NCI-H1105 (cell line): ENCODE data around the gene GOLGA6A.
"Not testable (repeated sequence)": the region's sequence is repeated elsewhere in the genome, so short reads cannot be mapped to it uniquely, and the experiment has no call there.

Source experiments
- DNase-seq: peaks from one replicate; lab custom pipeline; 2025; lab: John Stamatoyannopoulos, UW

The GOLGA6A gene

DNA sequence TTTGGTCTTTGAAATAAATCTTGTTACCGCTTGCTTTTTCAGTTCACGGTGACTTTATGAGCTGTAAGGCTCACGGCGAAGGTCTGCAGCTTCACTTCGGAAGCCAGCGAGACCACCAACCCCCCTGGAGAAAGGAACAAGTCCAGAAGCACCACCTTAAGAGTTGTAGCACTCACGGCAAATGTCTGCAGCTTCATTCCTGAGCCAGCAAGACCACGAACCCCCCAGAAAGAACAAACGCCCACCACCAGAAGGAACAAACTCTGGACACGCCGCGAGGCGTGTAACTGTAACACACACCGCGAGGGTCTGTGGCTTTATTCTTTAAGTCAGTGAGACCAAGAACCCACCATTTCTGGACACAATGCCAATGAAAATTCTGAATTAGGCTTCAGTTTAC lies 28.8 kb downstream of the GOLGA6A start:
- DNase-seq = no peak

DNA sequence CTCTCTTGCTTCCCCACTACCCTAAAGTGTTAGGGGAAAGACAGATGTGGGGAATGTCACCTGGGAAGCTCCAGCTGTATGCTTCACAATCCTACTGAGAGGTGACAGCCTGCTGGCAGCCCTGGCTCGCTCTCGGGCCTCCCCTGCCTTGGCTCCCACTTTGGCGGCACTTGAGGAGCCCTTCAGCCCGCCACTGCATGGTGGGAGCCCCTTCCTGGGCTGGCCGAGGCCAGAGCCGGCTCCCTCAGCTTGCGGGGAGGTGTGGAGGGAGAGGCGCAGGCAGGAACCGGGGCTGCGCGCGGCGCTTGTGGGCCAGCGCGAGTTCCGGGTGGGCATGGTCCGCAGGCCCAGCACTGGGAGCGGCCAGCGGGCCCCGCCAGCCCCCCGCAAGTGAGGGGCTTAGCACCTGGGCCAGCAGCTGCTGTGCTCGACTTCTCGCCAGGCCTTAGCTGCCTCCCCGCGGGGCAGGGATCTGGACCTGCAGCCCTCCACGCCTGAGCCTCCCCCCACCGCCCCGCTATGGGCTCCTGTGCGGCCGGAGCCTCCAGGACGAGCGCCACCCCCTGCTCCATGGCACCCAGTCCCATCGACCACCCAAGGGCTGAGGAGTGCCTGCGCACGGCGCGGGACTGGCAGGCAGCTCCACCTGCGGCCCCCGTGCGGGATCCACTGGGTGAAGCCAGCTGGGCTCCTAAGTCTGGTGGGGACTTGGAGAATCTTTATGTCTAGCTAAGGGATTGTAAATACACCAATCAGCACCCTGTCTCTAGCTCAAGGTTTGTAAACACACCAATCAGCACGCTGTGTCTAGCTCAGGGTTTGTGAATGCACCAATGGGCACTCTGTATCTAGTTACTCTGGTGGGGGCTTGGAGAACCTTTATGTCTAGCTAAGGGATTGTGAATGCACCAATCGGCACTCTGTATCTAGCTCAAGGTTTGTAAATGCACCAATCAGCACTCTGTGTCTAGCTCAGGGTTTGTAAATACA lies 29.8 kb downstream of the GOLGA6A start:
- not testable (repeated sequence) for DNase-seq

DNA sequence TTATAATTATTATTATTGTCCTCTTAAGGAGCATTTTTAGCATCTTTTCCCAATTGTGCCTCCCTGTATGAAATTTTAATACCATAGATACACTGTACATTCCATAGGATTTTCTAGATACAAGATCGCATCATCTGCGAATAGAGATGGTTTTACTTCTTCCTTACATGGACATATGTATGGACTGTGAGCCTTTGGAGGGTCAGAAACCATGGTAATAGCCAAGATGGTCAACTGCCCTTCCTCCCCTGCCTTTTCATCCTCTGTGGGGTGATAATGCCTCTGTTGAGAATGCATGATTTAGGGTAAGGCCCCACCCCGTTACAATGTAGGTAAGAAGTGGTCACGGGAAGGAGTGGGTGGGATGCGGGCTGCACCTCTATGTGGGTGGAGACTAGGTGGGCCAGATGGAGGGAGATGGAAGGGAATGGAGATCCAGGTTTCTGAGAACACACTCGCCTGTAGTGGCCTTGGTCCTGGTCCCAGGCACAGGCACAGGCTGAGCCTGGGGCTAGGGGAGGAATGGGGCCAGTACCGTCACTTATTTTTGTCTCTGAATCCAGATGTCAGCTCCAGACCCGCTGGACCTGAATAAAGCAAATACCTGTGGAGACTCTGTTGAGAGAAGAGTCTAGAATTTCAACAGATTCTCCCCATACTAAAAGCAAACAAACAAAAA lies 31.7 kb downstream of the GOLGA6A start:
- DNase-seq = no peak

DNA sequence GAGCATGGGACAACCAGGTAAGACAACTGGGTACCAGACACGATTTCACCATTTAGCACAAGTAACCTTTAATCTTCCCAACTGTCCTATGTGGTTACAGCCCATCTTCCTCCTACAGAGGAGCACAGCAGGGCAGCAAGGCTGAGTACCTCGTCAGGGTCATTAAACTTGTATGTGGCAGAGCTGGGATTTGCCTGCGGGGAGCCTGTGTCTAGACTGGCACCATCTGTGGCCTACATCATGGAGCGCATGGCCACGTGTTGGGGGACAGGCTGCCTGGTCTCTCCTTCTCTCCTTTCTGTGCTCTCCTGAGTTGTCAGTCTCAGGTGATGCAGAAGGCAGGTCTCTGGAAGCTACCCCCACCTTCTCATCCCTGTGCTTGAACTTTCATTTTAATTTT lies 32.2 kb downstream of the GOLGA6A start:
- no peak for DNase-seq

DNA sequence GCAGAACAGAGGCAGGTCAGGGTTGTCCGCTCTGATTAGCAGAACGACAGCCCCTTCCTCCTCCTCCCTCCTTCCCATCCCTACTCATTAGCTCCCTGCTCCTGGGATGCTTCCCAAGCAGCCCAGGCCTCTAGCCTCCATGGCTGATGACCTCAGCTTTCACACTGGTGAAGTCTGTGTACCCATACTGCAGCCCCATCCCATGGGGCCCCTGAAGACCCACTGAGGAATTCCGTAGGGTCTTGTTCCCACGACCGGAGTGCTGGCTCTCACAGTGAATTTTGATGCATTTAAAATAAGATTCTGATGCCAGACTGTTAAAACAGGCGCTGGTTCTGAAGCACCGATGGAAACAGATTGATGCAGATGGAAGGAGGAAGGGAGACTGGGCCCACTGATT lies 36.1 kb downstream of the GOLGA6A start:
- no peak for DNase-seq

DNA sequence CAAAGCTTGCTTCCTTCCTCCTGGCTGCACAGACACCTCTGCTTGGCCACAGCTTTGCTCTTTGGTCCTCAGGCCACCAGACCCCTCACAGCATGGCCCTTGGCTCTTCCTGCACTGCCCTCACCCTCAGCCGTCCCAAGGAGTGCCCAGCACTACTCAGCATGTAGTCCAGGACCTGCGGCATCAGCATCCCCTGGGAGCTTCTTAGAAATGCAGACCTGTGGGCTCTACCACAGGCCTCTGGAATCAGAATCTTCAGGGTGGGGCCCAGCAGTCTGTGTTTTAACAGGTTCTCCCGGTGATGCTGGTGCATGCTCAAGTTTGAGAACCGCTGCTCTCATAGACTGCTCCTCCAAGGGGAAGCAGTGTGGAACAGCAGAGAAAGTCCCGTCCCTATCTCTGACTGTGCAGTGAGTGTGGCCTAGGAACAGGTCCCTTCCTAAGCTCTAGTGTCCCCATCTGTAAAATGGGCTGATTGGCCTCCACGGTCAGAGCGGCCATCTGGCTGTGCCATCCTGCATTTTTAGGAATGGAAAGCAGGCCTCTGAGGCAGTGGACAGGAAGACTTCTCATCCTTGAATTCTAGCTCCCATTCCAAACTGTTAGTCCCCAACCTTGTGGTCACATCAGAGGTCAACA lies 36.6 kb downstream of the GOLGA6A start:
- no peak for DNase-seq

DNA sequence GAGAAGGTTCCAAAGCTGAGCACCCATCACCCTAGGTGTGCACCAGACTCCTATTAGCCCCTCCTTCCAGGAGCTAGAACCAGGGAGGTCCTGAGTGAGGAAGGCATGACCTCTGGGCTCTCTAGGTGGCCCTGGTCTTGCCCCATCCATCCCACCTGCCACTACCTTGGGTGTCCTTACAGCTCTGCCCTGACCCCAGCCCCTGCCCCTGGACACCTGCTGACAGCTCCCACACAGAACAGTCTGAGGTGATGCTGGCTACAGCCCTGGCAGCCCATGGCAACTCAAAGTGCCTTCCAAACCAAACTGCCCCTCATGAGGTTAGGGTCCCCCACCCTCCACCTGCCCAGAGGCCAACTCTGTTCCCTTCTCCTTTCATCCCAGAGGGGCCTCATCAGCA lies 37.2 kb downstream of the GOLGA6A start:
- DNase-seq = no peak

DNA sequence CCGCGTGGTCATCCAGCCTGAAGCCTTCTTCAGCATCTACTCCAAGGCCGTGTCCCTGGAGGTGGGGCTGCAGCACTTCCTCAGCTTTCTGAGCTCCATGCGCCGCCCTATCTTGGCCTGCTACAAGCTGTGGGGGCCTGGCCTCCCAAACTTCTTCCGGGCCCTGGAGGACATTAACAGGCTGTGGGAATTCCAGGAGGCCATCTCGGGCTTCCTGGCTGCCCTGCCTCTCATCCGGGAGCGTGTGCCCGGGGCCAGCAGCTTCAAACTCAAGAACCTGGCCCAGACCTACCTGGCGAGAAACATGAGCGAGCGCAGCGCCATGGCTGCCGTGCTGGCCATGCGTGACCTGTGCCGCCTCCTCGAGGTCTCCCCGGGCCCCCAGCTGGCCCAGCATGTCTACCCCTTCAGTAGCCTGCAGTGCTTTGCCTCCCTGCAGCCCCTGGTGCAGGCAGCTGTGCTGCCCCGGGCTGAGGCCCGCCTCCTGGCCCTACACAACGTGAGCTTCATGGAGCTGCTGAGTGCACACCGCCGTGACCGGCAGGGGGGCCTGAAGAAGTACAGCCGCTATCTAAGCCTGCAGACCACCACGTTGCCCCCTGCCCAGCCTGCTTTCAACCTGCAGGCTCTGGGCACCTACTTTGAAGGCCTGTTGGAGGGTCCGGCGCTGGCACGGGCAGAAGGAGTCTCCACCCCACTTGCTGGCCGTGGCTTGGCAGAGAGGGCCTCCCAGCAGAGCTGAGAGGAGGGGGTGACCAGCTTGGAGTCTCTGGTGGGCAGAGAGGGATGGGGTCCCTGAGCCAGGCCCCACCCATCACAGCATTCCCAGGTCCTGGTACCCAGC lies 37.9 kb downstream of the GOLGA6A start:
- no peak for DNase-seq

DNA sequence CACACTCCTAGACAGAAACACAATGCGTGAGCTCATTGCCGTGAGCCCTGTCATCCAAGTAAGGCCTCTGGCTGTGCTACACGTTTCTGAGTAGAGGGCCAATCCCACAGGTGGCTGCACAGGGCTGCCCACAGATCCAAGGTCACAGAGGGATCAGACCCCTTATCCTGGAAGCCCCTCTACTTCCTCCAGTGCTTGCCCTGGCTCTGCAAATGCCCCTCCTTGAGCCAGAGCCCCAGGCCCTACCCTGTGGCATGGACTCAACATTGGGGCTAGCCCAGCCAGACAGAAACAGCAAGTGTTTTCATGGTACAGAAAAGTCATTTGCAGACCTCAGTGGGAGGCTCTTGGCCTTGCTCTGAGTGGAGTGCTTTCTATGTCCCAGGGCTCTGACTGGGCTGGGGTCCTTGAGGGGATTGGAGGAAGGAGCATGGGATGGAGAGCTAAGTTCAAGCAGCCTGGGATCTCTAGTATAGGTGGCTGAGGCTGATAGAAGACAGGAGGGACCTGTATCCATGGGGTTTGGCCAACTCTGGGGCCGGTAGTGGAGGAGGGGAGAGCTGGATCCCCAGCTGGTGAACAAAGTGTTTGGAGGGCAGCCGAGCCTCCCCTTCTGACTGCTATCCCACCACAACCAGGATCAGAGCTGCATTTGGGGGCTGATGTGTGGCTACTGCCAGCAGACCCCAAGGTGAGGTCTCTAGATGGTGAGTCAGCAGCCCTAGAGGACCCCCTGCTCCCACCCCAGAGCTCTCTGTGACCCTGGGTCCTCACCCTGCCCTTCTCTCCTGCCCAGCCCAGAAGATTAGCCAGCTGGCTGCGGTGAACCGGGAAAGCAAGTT lies 38.7 kb downstream of the GOLGA6A start:
- DNase-seq = no peak

DNA sequence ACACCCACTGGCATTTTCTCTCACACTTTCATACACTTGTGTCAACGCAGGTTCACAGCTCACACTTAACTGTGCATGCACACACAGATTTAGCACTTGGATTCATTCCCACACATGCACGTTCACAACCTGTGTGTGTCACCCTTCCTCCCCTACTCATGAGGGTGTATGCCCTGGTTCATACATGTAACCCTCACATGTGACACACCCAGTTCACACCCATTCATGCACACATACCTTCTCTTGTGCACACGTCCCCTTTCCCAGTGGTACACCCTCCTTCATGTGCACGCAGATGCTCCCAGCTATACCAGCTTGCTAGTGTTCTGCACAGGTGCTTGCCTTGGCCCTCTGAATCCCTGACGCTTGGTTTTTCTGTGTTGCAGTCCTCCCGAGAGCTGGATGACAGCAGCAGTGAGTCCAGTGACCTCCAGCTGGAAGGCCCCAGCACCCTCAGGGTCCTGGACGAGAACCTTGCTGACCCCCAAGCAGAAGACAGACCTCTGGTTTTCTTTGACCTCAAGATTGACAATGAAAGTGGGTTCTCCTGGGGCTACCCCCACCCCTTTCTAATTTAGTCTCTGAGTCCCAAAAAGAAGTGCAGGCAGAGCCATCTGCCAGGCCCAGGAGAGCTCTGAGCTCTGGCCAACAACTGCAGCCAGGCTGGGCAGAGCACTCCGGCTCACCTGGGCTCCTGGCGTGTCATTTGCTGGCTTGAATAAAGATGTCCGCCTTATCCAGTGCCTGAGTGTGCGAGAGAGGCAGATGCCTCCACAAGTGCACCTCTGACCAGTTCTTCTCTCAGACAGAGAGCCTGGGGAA lies 39.5 kb downstream of the GOLGA6A start:
- DNase-seq = no peak

DNA sequence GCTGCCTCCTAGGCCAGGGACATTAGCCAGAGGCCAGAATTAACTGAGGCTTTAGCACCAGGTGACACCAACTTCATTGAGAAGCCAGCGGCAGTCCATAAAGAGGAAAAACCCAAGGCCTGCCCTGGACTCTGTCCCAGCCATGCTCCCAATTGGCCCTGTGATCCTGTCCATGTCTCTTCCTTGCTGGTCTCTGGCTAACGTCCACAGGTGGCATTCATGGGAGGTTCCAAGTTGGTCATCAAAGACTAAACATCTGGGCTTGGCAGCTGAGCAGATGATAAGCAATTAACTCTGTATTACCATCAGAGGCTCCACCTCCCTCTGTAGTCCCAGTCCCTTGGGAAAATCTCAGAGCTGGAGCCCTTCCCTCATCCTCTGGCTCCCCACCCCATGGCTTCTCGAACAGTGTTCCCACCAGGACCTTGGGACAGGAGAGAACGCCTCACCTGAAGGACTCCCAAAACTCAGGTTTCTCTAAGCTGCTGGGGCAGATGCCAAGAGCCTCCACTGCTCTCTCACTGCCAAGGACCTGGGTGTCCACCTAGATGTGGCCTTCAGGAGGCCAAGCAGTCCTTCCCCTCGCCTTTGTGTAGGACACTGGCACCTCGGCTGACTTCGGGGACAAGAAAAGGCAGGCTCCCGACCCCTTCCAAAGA lies 40.4 kb downstream of the GOLGA6A start:
- DNase-seq = no peak

DNA sequence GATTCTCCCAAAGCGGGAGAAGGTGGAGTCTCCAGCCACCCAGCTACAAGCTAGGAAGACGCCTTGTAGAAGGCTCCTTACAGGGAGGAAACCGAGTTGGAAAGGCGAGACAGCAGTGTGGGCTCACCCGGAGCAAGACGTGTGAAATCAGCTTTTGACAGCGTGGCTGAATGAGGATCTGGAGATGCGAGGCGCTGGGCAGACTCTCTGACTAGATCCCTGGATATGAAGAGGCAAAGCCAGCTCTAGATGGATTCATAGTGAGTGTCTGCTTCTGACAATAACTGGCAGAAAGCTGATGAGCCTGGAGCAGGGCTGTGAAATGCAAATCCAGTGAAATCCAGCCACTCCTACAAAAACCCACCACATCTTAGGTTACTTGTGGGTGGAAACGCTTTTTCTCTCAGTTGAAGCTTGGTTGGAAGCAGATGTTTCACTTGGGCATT lies 41.0 kb downstream of the GOLGA6A start:
- DNase-seq = no peak

DNA sequence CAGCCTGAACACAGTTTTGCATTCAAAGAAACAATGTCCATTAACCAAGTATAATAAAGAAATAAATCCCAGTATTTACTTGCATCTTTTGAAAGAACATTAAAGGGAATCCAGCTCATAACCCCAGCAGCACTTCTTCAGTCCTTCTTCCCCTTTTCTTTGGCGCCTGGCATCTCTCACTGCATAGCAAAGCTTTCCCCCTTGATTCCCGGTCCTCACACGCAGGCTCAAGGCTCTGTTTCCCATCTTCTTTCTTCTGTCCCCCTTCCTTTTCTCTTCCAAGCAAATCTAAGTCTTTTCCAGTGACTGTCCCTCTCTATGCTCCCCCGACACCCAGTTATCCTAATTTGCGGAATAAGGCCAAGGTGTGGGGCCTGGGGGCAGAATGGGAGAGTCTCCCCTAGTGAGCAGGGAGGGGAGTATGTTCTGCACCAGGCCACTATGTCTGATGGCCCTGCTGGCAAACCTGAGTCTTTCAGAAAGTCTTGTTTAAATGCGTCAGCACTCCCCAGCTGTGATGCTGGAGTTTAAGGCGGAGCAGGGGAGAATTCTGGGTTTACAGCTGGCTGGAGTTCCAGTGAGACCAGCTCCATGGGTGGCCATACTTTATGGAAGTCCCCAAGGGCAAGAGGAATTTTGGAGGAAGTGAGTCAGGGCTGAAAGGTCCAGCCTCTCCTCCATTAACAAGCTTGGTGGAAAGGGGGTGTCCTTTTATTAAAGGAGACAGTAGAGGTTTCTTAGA lies 42.1 kb downstream of the GOLGA6A start:
- DNase-seq = no peak

DNA sequence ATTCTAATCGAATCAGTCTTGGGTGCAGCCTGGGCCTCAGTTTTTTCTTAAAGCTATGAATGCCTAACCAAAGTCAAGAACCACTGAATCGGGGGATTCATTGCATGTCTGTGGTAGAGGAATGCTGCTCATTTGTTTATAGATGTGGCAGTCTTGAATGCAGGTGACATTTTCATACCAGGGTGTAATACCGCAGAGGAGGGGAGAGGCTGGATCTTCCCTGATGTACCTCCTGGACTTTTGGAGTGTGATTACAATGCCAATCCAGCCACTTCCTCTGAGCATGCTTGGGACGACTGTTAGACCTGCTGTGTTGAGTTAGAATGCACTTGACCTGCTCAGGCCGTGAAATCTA lies 42.7 kb downstream of the GOLGA6A start:
- no peak for DNase-seq

DNA sequence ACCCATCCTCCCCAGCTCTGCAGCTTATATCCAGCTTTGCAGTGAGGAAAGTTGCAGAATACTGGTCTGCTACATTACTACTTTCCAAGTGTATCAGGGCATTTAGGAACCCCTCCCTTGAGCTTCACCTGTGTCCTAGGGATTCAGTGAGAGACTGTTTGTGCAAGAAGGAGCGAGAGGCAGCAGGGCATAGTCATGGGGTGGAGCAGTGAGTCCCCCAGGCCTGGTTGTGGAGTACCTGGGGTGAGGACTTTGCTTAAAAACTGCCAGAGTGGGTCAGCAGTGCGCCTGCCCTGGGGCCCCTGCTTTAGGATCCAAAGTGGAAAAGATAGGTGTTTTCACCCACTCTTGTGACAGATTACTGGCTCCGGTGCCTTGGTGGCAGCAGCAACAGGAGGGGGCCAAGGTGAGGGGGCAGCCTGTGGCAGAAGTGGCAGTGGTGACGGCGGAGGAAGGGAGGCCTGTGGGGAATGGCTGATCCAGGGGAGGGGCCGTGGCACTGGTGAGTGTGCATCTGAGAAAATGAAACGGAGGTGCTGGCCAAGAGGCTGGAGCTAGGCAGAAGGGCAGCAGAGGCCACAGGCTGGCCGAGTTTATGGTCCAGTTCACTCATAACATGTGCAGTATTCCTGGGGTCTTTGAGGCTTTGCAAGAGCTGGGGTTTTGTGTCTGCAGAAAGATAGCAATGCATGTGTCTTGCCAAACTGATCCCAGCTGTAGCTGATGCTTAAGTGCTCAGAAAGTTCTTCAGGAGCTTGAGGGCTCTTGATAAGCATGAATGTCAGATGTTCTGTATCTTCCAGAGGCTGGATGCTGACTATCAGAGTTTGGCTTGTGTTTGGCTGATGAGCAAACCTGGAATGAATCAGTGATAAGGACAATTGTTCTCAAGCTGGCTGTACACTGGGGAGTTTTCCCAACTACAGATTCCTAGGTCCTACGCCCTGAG lies 43.4 kb downstream of the GOLGA6A start:
- DNase-seq = no peak

DNA sequence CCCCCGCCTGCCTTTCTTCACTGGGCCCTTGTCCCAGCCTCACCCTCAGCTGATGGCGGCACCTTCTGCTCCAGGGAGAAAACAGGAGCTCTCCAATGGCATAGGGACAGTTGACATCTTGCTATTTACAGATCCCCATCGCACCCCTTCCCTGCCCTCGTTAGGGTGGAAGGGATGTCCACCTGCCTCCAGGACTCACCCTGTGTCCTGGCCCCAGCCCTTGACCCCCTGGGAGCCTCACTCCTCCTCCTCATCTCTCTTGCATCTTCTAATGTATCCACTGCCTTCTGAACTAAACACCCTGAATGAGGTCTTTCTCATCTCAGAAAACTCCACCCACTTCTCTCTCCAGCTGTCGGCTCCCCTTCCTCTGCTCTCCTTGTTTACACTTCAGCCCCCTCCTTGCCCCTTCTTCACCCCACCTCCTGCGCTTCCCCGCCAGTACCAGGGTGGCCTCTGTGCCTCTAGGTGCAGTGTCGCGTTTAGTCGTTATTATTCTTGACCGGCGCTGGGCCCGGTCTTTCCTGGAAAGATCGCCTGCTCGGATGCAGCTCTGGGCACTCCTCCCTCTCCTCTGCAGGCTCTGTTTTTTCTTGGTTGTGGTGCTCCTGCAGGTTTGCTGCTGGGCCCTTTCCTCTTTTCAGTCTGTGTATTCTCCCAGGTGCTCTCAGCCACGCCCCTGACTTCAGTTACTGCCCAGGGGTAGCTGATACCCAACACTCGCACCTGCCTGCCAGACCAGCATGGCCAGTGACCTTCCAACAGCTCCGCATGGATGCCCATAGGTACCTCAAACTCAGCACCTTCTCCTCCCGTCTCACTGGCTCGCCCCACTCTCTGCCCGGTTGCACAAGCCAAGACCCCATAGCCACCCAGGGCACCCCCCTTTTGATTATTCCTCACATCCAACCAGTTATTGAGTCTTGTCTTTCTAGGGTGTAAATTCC lies 44.9 kb downstream of the GOLGA6A start:
- DNase-seq = no peak
